RWPE2 (cell line): Measurements from ENCODE around the gene UBE2E1.
"Not testable (repeated sequence)": the region's sequence is repeated elsewhere in the genome, so short reads cannot be mapped to it uniquely, and the experiment has no call there.

Source experiments
- ATAC-seq: fragments of 200-7000 bp; cut with Tn5 transposase; 3 replicates; pipeline ENCODE4 v1.9.1; 2021; ENCODE audit warnings: low read depth
- DNase-seq: peaks from one replicate; pipeline ENCODE4 v3.0.0-alpha.2; 2020; ENCODE audit warnings: low spot score
- H3K27ac ChIP-seq: fragments of 450-650 bp; 2 replicates; pipeline ENCODE4 v1.5.1; 2017; ENCODE audit warnings: mild to moderate bottlenecking; ENCODE audit not compliant: poor library complexity, severe bottlenecking
- H3K27me3 ChIP-seq: fragments of 250-450 bp; sonication (Bioruptor Pico); 2 replicates; pipeline ENCODE4 v1.5.1; 2021; ENCODE audit warnings: mild to moderate bottlenecking, moderate library complexity; ENCODE audit not compliant: insufficient read depth, poor library complexity, severe bottlenecking
- H3K36me3 ChIP-seq: fragments of 250-450 bp; sonication (Bioruptor Pico); 2 replicates; pipeline ENCODE4 v1.5.1; 2020; ENCODE audit warnings: low read depth, mild to moderate bottlenecking, moderate library complexity
- H3K4me1 ChIP-seq: fragments of 250-450 bp; sonication (Bioruptor Pico); 2 replicates; pipeline ENCODE4 v1.5.1; 2021; ENCODE audit warnings: mild to moderate bottlenecking, moderate library complexity; ENCODE audit not compliant: insufficient read depth, poor library complexity, severe bottlenecking
- H3K4me3 ChIP-seq: fragments of 250-450 bp; sonication (Bioruptor Pico); 2 replicates; pipeline ENCODE4 v1.5.1; 2021; ENCODE audit warnings: mild to moderate bottlenecking, moderate library complexity; ENCODE audit not compliant: severe bottlenecking
- H3K9me3 ChIP-seq: fragments of 250-450 bp; sonication (Bioruptor Pico); 2 replicates; pipeline ENCODE4 v1.5.1; 2021; ENCODE audit warnings: mild to moderate bottlenecking, moderate library complexity; ENCODE audit not compliant: severe bottlenecking
- TF ChIP-seq, protein P1 (sequence below): fragments of 450-650 bp; IDR thresholded peaks from one replicate; pipeline ENCODE4 v1.5.1; 2017; ENCODE audit warnings: mild to moderate bottlenecking, moderate library complexity; ENCODE audit not compliant: poor library complexity, severe bottlenecking

UBE2E1 gene

DNA sequence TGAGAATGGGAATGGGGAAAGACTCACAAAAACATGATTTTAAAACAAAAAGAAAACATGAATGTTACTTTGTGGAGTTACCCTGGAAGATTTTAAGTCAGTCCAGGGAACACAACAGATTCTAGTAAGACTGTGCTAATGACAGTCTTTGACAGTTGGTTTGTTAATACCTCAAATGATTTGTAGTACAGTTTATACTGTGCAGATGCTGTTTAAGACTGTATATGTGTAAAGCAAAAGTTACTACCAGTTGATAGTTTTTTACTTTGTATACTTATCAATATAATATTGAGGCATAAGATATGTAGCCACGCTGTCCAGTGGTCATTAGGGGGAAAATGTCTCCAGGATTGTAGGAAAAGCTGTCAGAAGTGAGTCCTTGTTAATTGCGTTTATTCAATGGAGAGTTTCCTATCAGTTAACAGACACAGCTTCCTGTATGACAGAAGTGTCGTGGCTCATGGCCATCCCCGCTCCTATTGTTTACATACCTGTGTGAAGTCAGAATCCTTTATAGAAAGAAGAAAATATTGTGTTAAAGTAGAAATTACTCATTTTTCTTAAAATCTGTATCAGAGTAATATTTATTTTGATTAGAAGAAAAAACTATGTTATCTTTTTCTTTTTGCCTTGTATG lies 75.1 kb downstream of the UBE2E1 start:
- ATAC-seq, result no peak

DNA sequence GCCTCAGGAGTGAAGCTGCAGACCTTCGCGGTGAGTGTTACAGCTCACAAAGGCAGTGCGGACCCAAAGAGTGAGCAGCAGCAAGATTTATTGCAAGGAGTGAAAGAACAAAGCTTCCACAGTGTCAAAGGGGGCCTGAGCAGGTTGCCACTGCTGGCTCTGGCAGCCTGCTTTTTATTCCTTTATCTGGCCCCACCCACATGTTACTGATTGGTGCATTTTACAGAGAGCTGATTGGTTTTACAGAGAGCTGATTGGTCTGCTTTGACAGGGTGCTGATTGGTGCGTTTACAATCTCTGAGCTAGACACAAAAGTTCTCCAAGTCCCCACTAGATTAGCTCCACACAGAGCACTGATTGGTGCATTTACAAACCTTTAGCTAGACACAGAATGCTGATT lies 76.2 kb downstream of the UBE2E1 start:
- not testable (repeated sequence) for DNase-seq, H3K9me3 ChIP-seq, H3K27me3 ChIP-seq, H3K27ac ChIP-seq, ATAC-seq, H3K36me3 ChIP-seq, H3K4me3 ChIP-seq
- H3K4me1 ChIP-seq, result peaks cover 19% of the 10 kb centered on the region

More for the DNA sequence above, 75.1 kb downstream of the UBE2E1 start:
- Histone ChIP-seq H3K27ac (no peak overlapping the region), H3K4me1 (peaks cover 26% of the 10 kb centered on the region), H3K4me3 (no peak overlapping the region), H3K9me3 (no peaks in the 10 kb centered on the region), H3K27me3 (no peaks in the 10 kb centered on the region), H3K36me3 (no peaks in the 10 kb centered on the region; the same call in 1 of the 2 replicates)
- no peak for DNase-seq
- TF ChIP-seq, protein P1, sequence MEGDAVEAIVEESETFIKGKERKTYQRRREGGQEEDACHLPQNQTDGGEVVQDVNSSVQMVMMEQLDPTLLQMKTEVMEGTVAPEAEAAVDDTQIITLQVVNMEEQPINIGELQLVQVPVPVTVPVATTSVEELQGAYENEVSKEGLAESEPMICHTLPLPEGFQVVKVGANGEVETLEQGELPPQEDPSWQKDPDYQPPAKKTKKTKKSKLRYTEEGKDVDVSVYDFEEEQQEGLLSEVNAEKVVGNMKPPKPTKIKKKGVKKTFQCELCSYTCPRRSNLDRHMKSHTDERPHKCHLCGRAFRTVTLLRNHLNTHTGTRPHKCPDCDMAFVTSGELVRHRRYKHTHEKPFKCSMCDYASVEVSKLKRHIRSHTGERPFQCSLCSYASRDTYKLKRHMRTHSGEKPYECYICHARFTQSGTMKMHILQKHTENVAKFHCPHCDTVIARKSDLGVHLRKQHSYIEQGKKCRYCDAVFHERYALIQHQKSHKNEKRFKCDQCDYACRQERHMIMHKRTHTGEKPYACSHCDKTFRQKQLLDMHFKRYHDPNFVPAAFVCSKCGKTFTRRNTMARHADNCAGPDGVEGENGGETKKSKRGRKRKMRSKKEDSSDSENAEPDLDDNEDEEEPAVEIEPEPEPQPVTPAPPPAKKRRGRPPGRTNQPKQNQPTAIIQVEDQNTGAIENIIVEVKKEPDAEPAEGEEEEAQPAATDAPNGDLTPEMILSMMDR, result no peak

DNA sequence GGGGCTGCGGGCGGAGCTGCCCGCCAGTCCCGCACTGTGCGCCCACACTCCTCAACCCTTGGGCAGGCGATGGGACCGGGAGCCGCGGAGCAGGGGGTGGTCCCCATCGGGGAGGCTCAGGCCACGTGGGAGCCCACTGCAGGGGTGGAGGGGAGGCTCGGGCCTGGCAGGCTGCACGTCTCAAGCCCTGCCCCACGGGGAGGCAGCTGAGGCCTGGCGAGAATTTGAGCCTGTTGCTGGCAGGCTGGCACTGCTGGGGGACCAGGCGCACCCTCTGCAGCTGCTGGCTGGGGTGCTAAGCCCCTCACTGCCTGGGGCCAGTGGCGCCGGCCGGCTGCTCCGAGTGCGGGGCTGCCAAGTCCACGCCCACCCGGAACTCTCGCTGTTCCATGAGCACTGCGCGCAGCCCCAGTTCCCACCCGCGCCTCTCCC lies 76.7 kb downstream of the UBE2E1 start:
- no peaks in the 10 kb centered on the region for H3K27me3 ChIP-seq
- no peak overlapping the region for H3K27ac ChIP-seq
- H3K36me3 ChIP-seq, result no peaks in the 10 kb centered on the region; the same call in 1 of the 2 replicates
- no peak overlapping the region for H3K4me3 ChIP-seq
- TF ChIP-seq, protein P1, result no peak
- ATAC-seq (no peak), DNase-seq (no peak)
- no peaks in the 10 kb centered on the region for H3K9me3 ChIP-seq
- peaks cover 14% of the 10 kb centered on the region for H3K4me1 ChIP-seq

DNA sequence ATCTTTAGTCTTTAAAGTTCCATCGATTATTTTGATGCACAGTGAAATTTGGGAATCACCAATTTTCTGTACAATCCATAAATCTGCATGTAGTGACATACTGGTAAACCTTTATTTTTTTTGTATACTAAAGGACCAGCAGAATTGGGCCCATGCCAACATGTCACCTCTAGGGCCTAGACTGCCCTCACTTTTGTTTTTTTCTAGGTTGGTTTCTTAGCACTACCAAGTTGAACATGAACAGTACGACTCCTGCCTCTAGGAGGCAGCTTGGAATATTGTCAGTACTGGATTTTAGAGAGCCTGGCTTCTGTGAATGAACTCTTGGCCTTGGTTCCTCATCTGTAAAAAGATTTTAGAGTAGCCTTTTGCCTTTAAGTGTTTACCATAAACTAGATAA lies 78.7 kb downstream of the UBE2E1 start:
- ATAC-seq (no peak), DNase-seq (no peak)
- H3K27me3 ChIP-seq, result no peaks in the 10 kb centered on the region
- H3K27ac ChIP-seq, result no peak overlapping the region
- peaks cover 7% of the 10 kb centered on the region for H3K36me3 ChIP-seq
- no peak overlapping the region for H3K4me3 ChIP-seq
- H3K9me3 ChIP-seq, result no peaks in the 10 kb centered on the region
- H3K4me1 ChIP-seq, result peaks cover 10% of the 10 kb centered on the region
- TF ChIP-seq, protein P1, result no peak

DNA sequence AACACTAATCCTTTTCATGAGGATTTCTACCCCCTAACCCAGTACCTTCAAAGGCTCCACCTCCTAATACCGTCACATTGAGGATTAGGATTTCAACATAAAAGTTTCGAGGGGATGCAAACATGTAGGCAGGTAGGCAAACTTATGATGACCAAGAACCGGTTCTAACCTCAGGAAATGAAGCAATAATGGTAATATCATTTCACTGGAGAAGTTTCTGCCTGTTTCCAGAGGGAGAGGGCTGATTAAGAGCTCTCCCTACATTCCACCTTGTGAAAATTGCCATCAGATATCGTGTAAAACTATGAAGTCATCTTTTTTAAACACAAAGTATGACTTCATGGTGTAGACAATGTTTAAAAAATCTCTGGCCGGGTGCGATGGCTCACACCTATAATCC lies 79.5 kb downstream of the UBE2E1 start:
- ATAC-seq (peak; percentile 62), DNase-seq (no peak)
- TF ChIP-seq, protein P1, result no peak
- Histone ChIP-seq H3K4me3 (no peak overlapping the region), H3K36me3 (peaks cover 14% of the 10 kb centered on the region), H3K4me1 (peaks cover 10% of the 10 kb centered on the region), H3K9me3 (no peaks in the 10 kb centered on the region), H3K27ac (no peak overlapping the region), H3K27me3 (no peaks in the 10 kb centered on the region)
